NCI-H1930 (cell line): ENCODE measurements around the gene ATP4A.

Experiments used
- DNase-seq, 2 experiments: peaks; one replicate each; lab custom pipeline; 2025; lab: John Stamatoyannopoulos, UW

The ATP4A gene

DNA sequence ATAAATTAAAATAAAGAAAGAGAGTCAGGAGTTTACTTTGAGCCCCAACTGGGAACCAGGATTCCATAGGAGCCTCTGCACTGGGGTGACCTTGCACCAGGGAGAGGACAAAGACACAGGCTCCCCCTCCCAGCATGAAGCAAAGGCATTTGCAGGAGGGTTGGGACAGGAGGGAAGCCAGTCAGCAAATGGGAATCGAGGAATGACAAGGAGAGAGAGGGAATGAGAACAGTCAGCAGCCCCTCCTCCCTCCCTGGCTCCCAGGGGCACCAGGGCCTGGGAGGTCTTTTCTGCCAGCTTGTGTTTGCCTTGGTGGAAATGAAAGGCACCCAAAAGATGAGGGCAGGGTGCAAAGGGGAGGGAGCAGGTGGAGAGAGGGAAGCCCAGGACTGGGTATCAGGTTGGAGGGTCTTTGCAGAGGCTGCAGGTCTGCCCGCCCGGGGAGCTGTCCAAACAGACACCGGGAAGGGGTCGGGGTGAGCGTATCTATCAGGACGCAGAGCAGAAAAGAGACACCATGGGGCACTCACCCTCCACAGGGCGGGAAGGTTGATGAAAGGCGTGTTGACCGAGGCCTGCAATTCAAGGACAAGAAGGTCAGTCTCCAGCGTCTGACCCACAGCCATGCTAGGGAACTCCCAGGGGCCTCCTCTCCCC lies 39.1 kb downstream of the ATP4A start:
- DNase-seq = no peak

DNA sequence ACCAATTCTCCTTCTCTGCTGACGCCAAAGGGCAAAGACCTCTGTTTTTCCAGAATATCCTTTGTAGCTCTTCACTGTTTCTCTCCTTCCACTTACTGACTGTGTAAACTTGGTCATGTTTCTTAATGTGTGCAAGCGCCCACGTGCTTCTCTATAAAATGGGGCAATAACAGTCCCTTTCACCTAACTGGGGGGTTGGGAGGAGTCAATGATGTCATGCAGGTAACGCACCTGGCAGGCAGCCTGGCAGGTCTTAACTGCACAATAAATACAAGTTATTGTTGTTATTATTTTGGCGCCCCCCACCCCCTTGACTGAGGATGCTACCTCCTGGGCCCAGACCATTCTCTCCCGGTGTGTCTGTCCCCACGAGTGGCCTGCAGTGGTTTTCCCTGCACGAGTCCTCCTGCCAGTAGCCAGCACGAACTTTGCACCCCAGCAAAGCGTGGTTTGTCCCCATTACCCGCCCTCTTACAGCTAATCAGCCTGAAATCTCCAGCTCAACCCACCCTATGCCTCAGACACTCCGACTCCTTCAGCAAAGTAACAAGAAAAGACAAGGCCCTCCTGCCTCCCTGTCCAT lies 40.6 kb downstream of the ATP4A start:
- DNase-seq = no peak

DNA sequence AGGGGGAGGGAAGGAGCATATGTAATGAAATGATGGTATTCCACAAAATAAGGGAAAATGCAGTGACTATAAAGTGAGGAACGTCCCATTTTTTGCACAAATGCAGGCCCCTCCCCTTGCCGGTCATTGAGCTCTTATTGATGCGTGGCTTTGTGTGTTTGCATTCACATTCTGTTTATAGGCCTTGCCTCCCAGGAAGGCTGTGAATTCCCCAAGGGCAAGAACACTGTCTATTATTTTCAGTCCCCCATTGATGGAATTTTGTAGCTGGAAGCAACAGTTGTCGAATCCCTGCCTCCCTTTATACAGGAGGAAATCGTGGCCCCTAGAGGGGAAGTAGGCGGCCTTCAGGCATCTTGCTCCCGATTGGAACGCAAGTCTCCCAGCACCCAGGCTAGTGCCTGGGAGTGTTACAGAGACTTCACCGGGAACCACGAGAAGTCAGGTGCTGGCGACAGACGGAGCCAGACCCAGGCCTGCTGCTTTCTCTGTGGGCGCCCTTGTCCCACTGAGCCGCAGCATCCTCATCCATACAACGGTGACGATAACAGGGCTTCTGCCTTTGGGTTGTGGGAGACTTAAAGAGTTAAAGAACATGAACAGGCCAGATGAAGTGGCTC lies 42.2 kb downstream of the ATP4A start:
- no peak for DNase-seq

DNA sequence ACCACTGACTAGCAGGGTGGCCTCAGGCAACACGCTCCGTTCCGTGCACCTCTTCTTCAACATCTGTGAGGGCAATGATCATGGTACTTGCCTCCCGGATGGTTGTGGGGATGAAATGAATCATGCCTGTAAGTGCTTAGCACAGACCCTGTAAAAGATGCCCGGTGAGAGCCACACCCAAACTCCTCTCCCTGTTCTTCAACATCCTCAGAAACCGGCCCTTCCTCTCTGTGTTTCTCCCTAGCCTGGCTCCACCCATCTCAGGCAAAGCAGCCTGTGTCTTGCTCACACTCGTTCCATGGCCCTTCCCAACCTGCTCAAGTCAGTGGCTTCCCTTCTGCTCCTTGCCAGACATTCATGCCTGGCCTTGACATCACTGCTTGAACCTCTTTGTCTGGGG lies 44.2 kb downstream of the ATP4A start:
- DNase-seq = no peak

DNA sequence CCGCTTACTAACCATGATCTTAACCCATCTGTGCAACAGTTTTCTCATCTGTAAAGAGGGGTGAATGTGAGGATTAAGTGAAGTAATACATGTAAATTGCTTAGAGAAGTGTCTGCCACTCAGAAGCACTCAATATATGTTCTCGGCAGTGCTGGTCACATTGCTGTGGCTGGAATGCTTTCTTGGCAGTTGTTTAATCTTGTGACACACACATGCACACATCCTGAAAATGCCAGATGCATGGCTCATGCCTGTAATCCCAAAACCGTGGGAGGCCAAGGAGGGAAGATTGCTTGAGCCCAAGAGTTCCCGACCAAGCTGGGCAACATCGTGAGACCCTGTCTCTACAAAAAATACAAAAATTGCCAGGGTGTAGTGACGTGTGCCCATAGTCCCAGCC lies 45.1 kb downstream of the ATP4A start:
- no peak for DNase-seq

DNA sequence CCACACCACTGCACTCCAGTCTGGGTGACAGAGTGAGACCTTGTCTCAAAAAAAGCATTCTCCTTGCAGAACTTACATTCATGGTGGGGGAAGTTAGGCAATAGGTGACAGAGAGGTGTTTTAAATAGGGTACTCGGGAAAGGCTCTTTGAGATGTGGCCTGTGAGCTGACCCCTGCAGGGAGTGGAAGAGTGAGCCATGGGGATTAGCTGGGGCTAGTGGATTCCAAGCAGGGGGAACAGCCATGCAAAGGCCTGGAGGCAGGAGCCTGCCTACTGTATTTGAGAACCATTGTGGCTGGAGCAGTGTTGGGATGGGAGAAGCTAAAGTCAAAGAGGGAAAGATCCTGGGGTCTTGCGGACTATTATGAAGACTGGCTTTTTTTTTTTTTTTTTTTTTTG lies 46.1 kb downstream of the ATP4A start:
- no peak for DNase-seq

DNA sequence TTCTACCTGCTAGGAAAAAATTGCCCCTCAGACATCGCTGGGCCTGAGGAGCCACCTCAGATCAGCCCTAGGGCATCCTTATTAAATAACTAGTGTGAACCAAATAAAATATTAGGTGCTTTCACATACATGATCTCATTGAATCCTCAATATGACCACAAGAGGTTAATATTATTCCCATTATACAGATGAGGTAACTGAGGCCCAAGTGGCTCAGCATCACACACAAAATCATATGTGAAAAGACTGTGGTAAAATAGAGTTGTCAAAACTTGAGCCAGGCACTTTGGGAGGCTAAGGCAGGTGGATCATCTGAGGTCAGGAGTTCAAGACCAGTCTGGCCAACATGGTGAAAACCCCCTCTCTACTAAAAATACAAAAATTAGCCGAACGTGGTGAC lies 47.1 kb downstream of the ATP4A start:
- no peak for DNase-seq

DNA sequence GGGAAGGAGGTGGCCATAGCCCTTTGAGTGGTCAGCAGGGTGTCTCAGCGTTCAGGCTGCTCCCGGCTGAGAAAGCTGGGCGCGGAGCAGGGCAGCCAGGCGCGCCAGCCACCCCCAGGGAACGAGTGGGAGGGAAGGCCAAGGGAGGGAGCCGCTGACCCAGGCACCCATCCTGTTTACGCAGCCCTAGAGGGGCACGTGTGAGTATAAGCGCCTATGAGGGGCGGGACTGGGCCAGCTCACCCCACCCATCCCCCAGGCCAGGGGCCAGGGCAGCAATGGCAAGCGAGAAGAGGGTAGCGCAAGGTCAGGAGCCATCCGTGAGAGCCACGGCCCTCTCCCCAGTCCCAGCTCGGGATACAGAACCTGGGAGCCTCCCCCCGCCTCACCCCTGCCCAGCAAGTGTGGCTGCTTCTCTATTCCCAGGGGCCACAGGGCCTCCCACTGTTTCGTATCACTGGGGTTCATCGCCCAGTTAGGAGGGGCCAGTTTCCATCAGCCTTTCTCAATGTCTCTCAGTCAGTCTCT lies 49.1 kb downstream of the ATP4A start:
- no peak for DNase-seq

DNA sequence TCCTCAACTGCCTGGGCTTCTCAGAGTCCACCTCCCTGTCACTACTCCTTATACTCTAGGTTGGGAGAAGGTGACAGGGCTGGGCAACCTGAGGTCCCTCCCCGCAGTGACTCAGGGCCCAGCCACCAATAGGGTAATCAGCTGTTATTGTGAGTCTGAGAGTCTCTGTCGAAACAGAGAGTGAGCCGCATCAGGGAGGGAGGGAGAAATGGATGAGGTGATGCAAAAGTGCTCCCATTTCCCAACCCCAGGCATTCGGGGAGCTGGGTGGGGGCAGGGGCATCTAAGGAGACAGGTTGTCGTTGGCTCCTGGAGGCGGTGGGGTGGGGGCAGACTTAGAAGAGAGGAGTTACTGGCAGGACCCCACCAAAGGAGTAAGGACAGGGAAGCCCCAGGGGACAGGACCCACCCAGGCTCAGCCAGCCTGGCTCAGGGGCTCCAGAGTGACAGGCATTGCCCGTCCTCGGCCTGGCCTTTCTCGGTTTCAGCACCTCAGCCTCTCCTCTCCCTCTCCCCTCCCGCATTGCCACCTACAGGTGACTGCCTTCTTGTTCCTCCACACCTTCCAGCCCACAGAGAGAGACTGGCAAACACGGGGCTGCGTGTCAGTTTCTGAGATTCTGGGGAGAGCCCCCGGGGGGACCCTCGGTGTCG lies 49.7 kb downstream of the ATP4A start, which contains the start of gene DMKN:
TSS of gene DMKN (minus strand) at position 22 of the 654 bp plus-strand sequence. CDS start 174 bp downstream, outside the sequence.
- no peak for DNase-seq

DNA sequence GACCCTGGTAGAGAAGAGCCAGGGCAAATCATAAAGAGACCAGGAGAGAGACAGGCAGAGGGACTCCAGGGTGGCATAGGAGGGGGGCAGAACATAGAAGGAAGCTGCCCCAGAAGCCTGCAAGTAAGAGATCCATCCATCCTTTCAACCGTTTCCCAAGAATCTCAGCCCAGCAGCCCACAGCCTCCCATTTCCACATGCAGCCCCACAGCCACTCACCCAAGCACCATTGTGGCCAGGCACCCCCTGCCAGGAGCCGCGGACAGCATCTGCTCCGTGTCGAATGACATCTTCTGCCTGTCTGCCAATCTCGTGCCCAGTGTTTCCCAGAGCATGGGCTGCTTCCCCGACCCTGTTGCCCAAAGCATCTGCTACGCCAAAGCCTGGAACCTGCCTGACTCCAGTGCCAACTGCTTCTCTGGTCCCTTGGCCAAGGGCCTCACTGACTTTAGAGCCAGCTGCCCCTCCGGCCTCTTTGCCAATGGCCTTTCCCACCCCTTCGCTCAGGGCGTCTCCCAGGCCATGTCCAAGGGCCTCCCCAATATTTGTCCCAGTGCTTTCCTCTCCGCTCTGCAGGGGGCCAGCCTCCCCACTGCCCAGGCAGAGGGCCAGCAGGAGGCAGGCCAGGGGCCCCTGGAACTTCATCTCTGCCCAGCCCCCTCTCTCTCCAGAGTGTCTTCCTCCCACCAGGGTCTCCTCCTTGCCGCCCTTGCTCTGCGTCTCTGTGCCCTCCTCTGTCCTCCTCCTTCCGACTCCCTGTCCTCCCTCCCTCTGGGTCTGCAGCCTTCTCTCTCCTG lies 50.4 kb downstream of the ATP4A start:
- DNase-seq = no peak

DNA sequence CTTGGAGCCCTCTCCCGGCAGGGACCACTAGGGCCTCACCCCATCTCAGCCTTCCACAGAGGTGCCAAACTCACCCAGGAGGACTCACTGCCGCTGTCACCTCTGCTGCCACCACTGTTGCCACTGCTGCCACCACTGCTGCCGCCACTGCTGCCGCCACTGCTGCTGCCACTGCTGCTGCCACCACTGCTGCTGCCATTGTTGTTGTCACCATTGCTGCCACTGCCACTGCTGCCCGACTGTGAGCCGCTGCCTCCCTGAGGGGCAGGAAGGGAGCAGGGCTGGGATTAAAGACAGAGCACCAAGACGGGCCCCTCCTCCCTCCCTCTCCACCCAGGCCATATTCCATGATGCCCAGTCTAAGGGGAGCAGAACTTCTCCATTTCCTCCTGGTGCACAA lies 52.1 kb downstream of the ATP4A start:
- DNase-seq = no peak

DNA sequence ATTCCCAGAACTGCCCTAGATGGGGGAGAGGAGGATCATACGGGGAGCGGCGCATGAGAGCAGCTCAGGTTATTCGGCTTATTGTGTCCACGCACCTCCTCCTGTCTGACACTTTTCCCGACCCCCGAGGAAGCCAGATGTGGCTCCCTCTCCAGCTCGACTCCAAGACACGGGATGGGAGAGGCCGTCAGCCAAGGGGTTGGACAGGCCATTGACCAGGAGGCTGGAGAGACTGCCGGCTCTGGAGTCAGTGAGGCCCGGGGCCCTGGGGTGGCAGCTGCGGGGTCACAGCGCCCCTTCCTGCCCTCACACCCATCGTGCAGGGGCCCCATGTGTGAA lies 52.9 kb downstream of the ATP4A start:
- no peak for DNase-seq

DNA sequence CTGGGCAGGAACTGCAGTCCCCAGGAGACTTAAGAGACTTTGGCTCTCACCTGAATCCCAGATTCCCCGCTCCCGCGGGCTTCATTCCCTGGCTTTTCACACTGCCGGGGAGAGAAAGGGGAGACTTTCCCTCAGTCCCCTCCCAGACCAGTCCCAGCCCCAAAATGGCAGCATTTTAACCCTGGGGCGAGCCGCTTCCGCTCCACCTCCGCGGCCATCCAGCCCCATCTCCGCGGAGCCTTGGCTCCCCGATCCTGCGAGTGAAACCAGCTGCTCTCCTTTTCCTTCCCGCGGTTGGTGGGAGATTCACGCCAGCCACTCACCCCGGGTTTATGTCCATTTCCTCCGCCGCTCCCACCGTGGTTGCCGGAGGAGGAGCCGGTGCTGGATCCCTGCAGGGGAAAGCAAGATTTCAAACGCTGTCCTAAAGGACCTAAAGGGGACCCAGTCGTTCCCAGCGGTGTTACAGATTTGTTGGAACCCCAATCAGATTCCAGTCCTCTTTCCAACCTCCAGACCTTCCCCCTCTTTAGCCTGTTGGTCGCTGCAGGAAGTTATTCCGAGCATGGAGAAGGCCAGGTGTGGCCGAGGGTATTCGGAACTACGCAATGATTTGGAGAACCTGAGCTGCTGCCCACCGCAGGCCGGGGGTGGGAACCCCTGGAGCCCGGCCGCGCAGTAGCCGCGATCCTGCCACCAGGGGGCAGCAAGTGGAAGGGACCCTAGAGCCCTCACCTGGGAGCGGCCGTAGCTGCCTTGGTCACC lies 53.4 kb downstream of the ATP4A start:
- peak; percentile 57 to 81 for DNase-seq

DNA sequence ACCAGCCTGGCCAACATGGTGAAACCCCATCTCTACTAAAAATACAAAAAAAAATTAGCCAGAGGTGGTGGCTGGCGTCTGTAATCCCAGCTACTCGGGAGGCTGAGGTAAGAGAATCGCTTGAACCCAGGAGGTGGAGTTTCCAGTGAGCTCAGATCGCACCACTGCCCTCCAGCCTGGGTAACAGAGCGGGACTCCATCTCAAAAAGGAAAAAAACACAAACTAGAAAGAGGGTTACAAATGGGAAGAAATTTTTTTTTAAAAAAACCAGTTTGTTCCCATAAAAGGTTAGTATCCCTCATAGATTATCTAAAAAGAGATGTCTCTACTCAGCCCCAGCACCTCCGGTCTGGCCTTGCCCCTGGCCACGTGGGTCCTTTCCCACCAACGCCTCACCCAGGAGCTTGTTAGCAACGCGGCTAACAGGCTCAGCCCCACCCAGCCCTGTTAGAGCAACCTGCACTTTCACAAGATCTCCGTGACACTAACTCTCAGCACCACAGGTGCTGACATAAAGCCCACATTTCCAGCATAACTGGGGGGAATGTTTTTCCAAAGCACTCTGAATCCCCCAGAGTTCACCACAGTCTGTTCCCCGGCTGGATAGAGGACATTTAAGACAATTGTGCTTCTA lies 54.3 kb downstream of the ATP4A start:
- DNase-seq = peak in 1 of 2 experiments; percentile 41

DNA sequence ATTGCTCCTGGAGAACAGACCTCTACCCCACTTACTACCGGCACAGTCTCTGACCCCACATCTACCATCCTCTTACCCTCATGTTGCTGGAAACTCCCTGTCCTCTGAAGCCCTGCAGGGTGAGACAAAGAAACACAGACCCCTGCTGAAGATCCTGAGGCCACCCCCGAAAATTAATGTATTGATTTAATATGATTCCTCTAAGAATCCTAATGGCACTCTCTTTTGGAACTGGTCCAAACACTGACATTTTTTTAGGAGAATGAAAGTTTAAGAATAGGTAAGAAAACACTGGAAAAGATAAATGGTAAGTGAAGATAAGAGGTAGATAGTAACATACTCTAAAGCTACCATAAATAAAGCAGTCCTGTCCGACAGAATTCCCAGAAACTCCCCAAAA lies 55.3 kb downstream of the ATP4A start:
- no peak for DNase-seq

DNA sequence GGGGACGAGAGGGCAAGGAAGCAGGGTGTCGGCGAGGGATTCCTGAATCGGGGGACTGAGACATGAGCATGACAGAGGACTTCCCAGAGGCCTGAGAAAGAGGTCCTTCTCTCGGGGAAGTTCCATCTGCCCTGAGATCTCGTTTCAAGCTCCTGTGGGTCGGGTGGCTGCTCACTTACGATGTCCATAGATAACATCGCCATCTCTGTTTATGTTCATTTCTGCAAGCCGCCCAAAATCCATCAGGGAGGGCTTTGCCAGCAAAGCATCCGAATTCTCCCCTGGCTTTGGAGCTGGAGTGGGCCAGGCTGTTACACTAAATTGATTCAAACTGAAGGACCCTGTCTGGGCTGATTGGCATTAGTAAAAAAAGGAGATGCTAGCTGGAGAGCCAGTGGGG lies 55.9 kb downstream of the ATP4A start:
- no peak for DNase-seq

DNA sequence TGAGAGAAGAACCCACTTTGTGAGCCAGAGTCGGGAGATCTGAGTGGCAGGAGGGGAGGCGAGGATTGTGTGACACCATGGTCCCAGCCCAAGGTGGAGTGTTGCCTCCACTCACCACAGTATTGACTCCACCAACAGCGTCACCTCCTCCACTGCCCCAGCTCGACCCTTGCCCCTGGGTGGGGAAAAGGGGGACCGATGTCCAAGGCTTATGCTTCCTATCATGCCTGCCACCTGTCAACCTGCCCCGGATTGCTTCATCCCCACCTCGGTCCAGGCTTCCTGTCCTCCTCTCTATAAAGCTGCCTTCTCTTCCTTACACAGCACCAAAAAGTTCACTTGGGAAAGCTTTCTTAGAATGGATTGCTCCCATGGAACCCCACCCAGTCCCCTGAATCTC lies 57.4 kb downstream of the ATP4A start:
- no peak for DNase-seq

DNA sequence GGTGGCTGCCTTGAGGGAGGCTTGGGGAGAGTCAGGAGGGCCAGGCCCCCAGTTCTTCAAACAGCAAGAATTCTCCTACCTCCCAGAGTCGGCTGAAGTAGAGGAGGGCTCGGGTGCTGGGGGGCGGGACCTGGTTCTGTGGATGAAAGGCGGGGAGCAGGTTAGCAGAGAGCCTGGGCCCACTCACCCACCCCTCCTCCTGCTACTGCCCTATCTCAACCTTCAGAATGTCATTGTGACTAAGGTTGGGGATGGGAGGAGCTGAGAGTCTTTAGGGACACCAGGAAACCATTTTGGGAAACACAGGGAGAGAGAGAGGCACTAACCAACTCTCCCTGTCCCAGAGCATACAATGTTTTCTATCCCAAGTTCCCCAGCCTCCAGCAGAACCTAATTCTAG lies 60.7 kb downstream of the ATP4A start:
- no peak for DNase-seq

DNA sequence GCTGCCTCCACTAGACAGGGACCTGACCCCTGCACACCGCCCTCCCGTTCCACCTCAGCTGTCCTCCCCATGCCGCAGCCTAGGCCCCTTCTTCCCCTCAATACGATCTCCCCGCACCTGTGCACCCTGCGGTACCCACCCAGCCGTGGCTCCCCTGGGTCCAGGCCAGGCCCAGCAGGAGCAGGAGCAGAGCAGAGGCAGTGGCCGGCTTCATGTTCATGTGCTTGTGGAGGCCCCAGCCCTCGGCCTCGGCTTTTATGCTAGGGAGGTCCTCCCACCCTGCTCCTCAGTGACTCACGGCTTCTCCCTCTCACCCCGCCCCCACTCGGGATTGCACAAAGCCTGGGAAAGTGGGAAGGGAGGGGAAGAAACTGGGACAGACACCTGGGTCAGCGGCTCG lies 61.8 kb downstream of the ATP4A start:
- DNase-seq = no peak

DNA sequence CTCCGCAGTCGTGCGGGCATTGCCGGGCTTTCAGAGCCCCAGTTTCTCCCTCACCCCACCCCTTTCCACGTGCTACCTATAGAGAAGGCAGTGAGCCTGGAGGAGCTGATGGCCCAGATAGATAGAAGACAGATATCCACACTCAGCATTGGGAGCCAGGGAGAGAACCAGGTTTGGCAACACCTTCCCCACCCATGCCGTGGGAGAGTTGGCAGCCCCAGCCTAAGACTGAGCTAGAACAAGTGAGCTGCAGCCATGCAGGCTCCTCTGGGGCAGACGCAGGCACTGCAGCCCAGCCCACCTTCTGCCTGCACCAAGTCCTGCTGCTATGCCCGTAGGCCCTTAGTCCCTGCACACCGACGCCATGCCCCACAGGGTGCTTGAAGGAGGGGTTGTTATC lies 62.8 kb downstream of the ATP4A start:
- no peak for DNase-seq
